Measurements from ENCODE around the gene ATP1B3.
"Not testable (repeated sequence)": the region's sequence is repeated elsewhere in the genome, so short reads cannot be mapped to it uniquely, and the experiment has no call there.

ATP1B3 gene

GRCh38 chr3:141965471-141965870 lies 89.0 kb downstream of the ATP1B3 start:
- no peak for TF ChIP-seq CTCF (conservative IDR thresholded peaks at IDR 0.05; ENCODE audit: low read depth, low read length)

GRCh38 chr3:141969711-141970110 lies 93.3 kb downstream of the ATP1B3 start:
- TF ChIP-seq CTCF (conservative IDR thresholded peaks at IDR 0.05; ENCODE audit: low read depth, low read length) = no peak
- no peak for DNase-seq (ENCODE audit: low read depth)

More at GRCh38 chr3:141965471-141965870, 89.0 kb downstream of the ATP1B3 start:
- H3K4me3 ChIP-seq (ENCODE audit: low read depth, low read length) = no peak overlapping the region
- DNase-seq (ENCODE audit: low read depth) = no peak

GRCh38 chr3:141971571-141971970 lies 95.1 kb downstream of the ATP1B3 start:
- TF ChIP-seq CTCF (conservative IDR thresholded peaks at IDR 0.05; ENCODE audit: low read depth, low read length) = no peak
- no peak for DNase-seq (ENCODE audit: low read depth)
- no peak overlapping the region for H3K4me3 ChIP-seq (ENCODE audit: low read depth, low read length)

More at GRCh38 chr3:141969711-141970110, 93.3 kb downstream of the ATP1B3 start:
- no peak overlapping the region for H3K4me3 ChIP-seq (ENCODE audit: low read depth, low read length)

- TF ChIP-seq CTCF (conservative IDR thresholded peaks at IDR 0.05; ENCODE audit: low read depth, low read length) = no peak
- H3K4me3 ChIP-seq (ENCODE audit: low read depth, low read length) = no peak overlapping the region
- no peak for DNase-seq (ENCODE audit: low read depth)
Measured at GRCh38 chr3:141972399-141972798, 96.0 kb downstream of the ATP1B3 start.

- not testable (repeated sequence) for DNase-seq (ENCODE audit: low read depth); H3K4me3 ChIP-seq (ENCODE audit: low read depth, low read length)
Measured at GRCh38 chr3:141974777-141975176, 98.3 kb downstream of the ATP1B3 start.
